Neural progenitor cell (in vitro differentiated cells): ENCODE data around the gene RASSF4.

Experiments used
- CTCF ChIP-seq: fragments of 200-600 bp; sonication (generic); IDR thresholded peaks from 2 replicates; pipeline ENCODE4 v1.5.1; 2017; ENCODE audit warnings: antibody characterized with exemption, mild to moderate bottlenecking
- EZH2phosphoT487 ChIP-seq: fragments of 200-600 bp; sonication (generic); IDR thresholded peaks from 2 replicates; pipeline ENCODE4 v1.6.1; 2017; ENCODE audit warnings: antibody characterized with exemption

GRCh38 chr10:44981172-44982113, 21.8 kb downstream of the RASSF4 start:
- TF ChIP-seq CTCF (no peak), EZH2phosphoT487 (no peak)
